IMR-90 (cell line): ENCODE measurements around the gene PROCA1. TPM values are rescaled to one million over a fixed set of nuclear protein-coding genes. Genes with fewer than 3 reads are reported as not detected.

ENCODE experiments used
- ATAC-seq: fragments of 200-7000 bp; cut with Tn5 transposase; 2 replicates; pipeline ENCODE4 v1.9.1; 2020; ENCODE audit warnings: low read depth, mild to moderate bottlenecking, moderate library complexity
- BruUV-seq: library from RNA; stranded (reverse); fragments of 400-500 nt; replicated peaks from 2 replicates; lab custom pipeline; 2021; lab: Mats Ljungman, UMichigan
- CTCF ChIA-PET: fragments of 300-600 bp; formaldehyde crosslinking; extraction: SDS; loops from one replicate; lab custom pipeline; 2021; ENCODE audit warnings: antibody characterized with exemption; lab: Yijun Ruan, JAX
- POLR2A ChIA-PET: fragments of 300-600 bp; sonication (Branson Sonifier 250); formaldehyde crosslinking; loops from one replicate; lab custom pipeline; 2022; ENCODE audit warnings: antibody characterized with exemption; ENCODE audit not compliant: unreplicated experiment; lab: Charles Lee
- DNase-seq: peaks from one replicate; pipeline ENCODE4 v3.0.0; 2013
- H2AFZ ChIP-seq: replicated peaks from 2 replicates; pipeline ENCODE3; 2013; ENCODE audit warnings: low read length, mild to moderate bottlenecking; ENCODE audit not compliant: poor library complexity
- H2AK5ac ChIP-seq: 2 replicates; pipeline ENCODE4 v1.6.1; 2013; ENCODE audit warnings: low read depth, low read length, inconsistent platforms
- H2AK9ac ChIP-seq: replicated peaks from 2 replicates; pipeline ENCODE3; 2013; ENCODE audit warnings: mild to moderate bottlenecking, low read depth, low read length, moderate library complexity; ENCODE audit not compliant: poor library complexity
- H2BK120ac ChIP-seq: 2 replicates; pipeline ENCODE4 v1.6.1; 2013; ENCODE audit warnings: low read depth, low read length, inconsistent platforms
- H2BK15ac ChIP-seq: 3 replicates; pipeline ENCODE4 v1.6.1; 2013; ENCODE audit warnings: low read depth, low read length, inconsistent platforms
- H2BK20ac ChIP-seq: 2 replicates; pipeline ENCODE4 v1.6.1; 2013; ENCODE audit warnings: low read depth, mild to moderate bottlenecking, inconsistent platforms, low read length, moderate library complexity
- H2BK5ac ChIP-seq: 2 replicates; pipeline ENCODE4 v1.6.1; 2013; ENCODE audit warnings: mild to moderate bottlenecking, low read depth, low read length, inconsistent platforms; ENCODE audit not compliant: poor library complexity, severe bottlenecking
- H3K14ac ChIP-seq: replicated peaks from 2 replicates; pipeline ENCODE4 v1.6.1; 2013; ENCODE audit warnings: low read depth, low read length, inconsistent platforms
- H3K18ac ChIP-seq: 2 replicates; pipeline ENCODE4 v1.6.1; 2013; ENCODE audit warnings: low read depth, low read length, control low read depth
- H3K23ac ChIP-seq: 2 replicates; pipeline ENCODE4 v1.6.1; 2013; ENCODE audit warnings: low read depth, low read length, inconsistent platforms
- H3K27ac ChIP-seq: 2 replicates; pipeline ENCODE4 v1.5.1; 2013; ENCODE audit warnings: mild to moderate bottlenecking, control low read depth, low read length; ENCODE audit not compliant: insufficient read depth
- H3K27me3 ChIP-seq: 2 replicates; pipeline ENCODE4 v1.6.1; 2013; ENCODE audit warnings: low read length; ENCODE audit not compliant: control insufficient read depth, insufficient read depth
- H3K36me3 ChIP-seq: 2 replicates; pipeline ENCODE4 v1.6.1; 2013; ENCODE audit warnings: low read length, mixed read lengths; ENCODE audit not compliant: control insufficient read depth, insufficient read depth
- H3K4ac ChIP-seq: 2 replicates; pipeline ENCODE4 v1.6.1; 2013; ENCODE audit warnings: low read depth, low read length, inconsistent platforms
- H3K4me1 ChIP-seq: 2 replicates; pipeline ENCODE4 v1.6.1; 2013; ENCODE audit warnings: low read length, mixed read lengths; ENCODE audit not compliant: control insufficient read depth, insufficient read depth
- H3K4me2 ChIP-seq: 2 replicates; pipeline ENCODE4 v1.6.1; 2013; ENCODE audit warnings: low read depth, mild to moderate bottlenecking, control low read depth, low read length, moderate library complexity
- H3K4me3 ChIP-seq: 2 replicates; pipeline ENCODE4 v1.5.1; 2013; ENCODE audit warnings: low read depth, mild to moderate bottlenecking, control low read depth, low read length, moderate library complexity; ENCODE audit not compliant: insufficient read depth
- H3K56ac ChIP-seq: 2 replicates; pipeline ENCODE4 v1.6.1; 2013; ENCODE audit warnings: low read length, inconsistent platforms; ENCODE audit not compliant: insufficient read depth; ENCODE audit errors: extremely low read depth
- H3K79me1 ChIP-seq, 2 experiments: 2 replicates each; pipeline ENCODE4 v1.6.1; 2013; ENCODE audit warnings: low read length in 2 of 2, inconsistent platforms in 1 of 2, low read depth in 1 of 2
- H3K9ac ChIP-seq: 2 replicates; pipeline ENCODE4 v1.6.1; 2013; ENCODE audit warnings: low read depth, low read length, control low read depth
- H3K9me1 ChIP-seq: 2 replicates; pipeline ENCODE4 v1.6.1; 2013; ENCODE audit warnings: low read length, inconsistent platforms; ENCODE audit not compliant: insufficient read depth
- H3K9me3 ChIP-seq: 2 replicates; pipeline ENCODE4 v1.6.1; 2013; ENCODE audit warnings: low read length; ENCODE audit not compliant: control insufficient read depth, insufficient read depth
- H4K20me1 ChIP-seq: 2 replicates; pipeline ENCODE4 v1.6.1; 2013; ENCODE audit warnings: low read length, inconsistent platforms; ENCODE audit not compliant: insufficient read depth
- H4K5ac ChIP-seq: 2 replicates; pipeline ENCODE4 v1.6.1; 2013; ENCODE audit warnings: mild to moderate bottlenecking, low read depth, low read length, control low read depth
- H4K8ac ChIP-seq, 2 experiments: 2 replicates each; pipeline ENCODE4 v1.6.1; 2013; ENCODE audit warnings: low read depth in 2 of 2, low read length in 2 of 2, control low read depth in 1 of 2, inconsistent platforms in 1 of 2
- H4K91ac ChIP-seq: 2 replicates; pipeline ENCODE4 v1.6.1; 2013; ENCODE audit warnings: low read depth, low read length, inconsistent platforms; ENCODE audit not compliant: insufficient read depth
- CEBPB ChIP-seq: IDR thresholded peaks from 2 replicates; pipeline ENCODE4 v1.6.1; 2012; ENCODE audit warnings: low read depth, low read length, improper control_type of control experiment
- CHD1 ChIP-seq: IDR thresholded peaks from 2 replicates; pipeline ENCODE4 v1.6.1; 2012; ENCODE audit warnings: low read depth, low read length, improper control_type of control experiment
- CTCF ChIP-seq: conservative IDR thresholded peaks from 2 replicates; pipeline ENCODE4 v1.5.1; 2012; ENCODE audit warnings: mild to moderate bottlenecking, low read depth, low read length, improper control_type of control experiment
- ELK1 ChIP-seq: fragments of 150-350 bp; IDR thresholded peaks from 2 replicates; pipeline ENCODE4 v1.6.1; 2016; ENCODE audit warnings: low read depth, mild to moderate bottlenecking, low read length, moderate library complexity, borderline replicate concordance
- MAFK ChIP-seq: IDR thresholded peaks from 2 replicates; pipeline ENCODE4 v1.6.1; 2012; ENCODE audit warnings: low read depth, low read length, improper control_type of control experiment
- MAZ ChIP-seq: IDR thresholded peaks from 2 replicates; pipeline ENCODE4 v1.6.1; 2012; ENCODE audit warnings: low read depth, mild to moderate bottlenecking, low read length, improper control_type of control experiment, moderate library complexity, borderline replicate concordance
- MXI1 ChIP-seq: IDR thresholded peaks from 2 replicates; pipeline ENCODE4 v1.6.1; 2012; ENCODE audit warnings: low read depth, mild to moderate bottlenecking, low read length, moderate library complexity, borderline replicate concordance
- POLR2A ChIP-seq: IDR thresholded peaks from 2 replicates; pipeline ENCODE4 v1.6.1; 2012; ENCODE audit warnings: mild to moderate bottlenecking, low read depth, low read length
- RAD21 ChIP-seq: IDR thresholded peaks from 2 replicates; pipeline ENCODE4 v1.6.1; 2012; ENCODE audit warnings: low read length, improper control_type of control experiment
- RCOR1 ChIP-seq: IDR thresholded peaks from 2 replicates; pipeline ENCODE4 v1.6.1; 2012; ENCODE audit warnings: mild to moderate bottlenecking, low read length, improper control_type of control experiment; ENCODE audit not compliant: insufficient replicate concordance
- SMC3 ChIP-seq: fragments of 150-350 bp; IDR thresholded peaks from 2 replicates; pipeline ENCODE4 v1.6.1; 2016; ENCODE audit warnings: low read depth, mild to moderate bottlenecking, antibody characterized with exemption, low read length, moderate library complexity
- USF2 ChIP-seq: fragments of 150-350 bp; IDR thresholded peaks from 2 replicates; pipeline ENCODE4 v1.6.1; 2017; ENCODE audit warnings: mild to moderate bottlenecking, antibody characterized with exemption, low read length, low read depth
- WGBS, 2 experiments: methylation state at CpG; one replicate each; pipeline versions ENCODE4 v1.1.5 to v1.1.7; 2013; ENCODE audit warnings: missing lambda C conversion rate in 2 of 2; ENCODE audit not compliant: insufficient read length in 1 of 2; ENCODE audit errors: extremely low coverage in 2 of 2; 5-methylcytosine and 5-hydroxymethylcytosine counted together
- dilution Hi-C: fragments of 300-500 bp; cut with HindIII; formaldehyde crosslinking; loops from one replicate; pipeline ENCODE4 v1.14.3; 2018; ENCODE audit warnings: low sequenced_read_pairs; ENCODE audit not compliant: unreplicated experiment
- in situ Hi-C: fragments of 300-500 bp; cut with MboI; formaldehyde crosslinking; loops from 3 replicates; pipeline ENCODE4 v1.14.3; 2019; ENCODE audit warnings: low sequenced_read_pairs, inconsistent platforms, mixed read lengths
- intact Hi-C: fragments of 100-400 bp; cut with micrococcal nuclease; formaldehyde crosslinking; loops from 2 replicates; pipeline ENCODE4 v1.10.0; 2022
- polyA plus RNA-seq, 3 experiments: library from polyadenylated mRNA; depleted of rRNA; stranded (reverse); fragments of >200 nt; gene quantifications; 2 replicates each; pipeline ENCODE4 v1.2.3, GENCODE V29; 2012; ENCODE audit warnings: low replicate concordance in 1 of 3
- total RNA-seq: library from RNA; depleted of rRNA; stranded (reverse); fragments of >200 nt; gene quantifications from 2 replicates; pipeline ENCODE4 v1.2.3, GENCODE V29; 2012

The PROCA1 gene
- total and polyA plus RNA-seq, 2 of the 4 experiments (the other 2 are of a cell fraction) = 0.36 to 1.7 TPM

GRCh38 chr17:28710861-28711722 is 596 bp downstream of the PROCA1 start:
- H3K9me1 ChIP-seq = peaks cover 24% of the 10 kb centered on the region
- H2AFZ ChIP-seq = peak overlapping the region; percentile 90
- peak overlapping the region; percentile 97 for H3K27ac ChIP-seq
- H3K4me3 ChIP-seq = peak overlapping the region; percentile 65
- H4K5ac ChIP-seq = peak overlapping the region; percentile 83
- DNase-seq (peak; percentile 85), ATAC-seq (peak; percentile 95)
- H3K36me3 ChIP-seq = peaks cover 35% of the 10 kb centered on the region
- in situ Hi-C loops (no loop called here), dilution Hi-C loops (no loop called here), intact Hi-C loops (loop anchor here (2.0 kb wide), 1 partner anchor 66 kb away; the partner anchor contains the start of gene BLTP2)
- H4K20me1 ChIP-seq = peaks cover 18% of the 10 kb centered on the region; the same call in 1 of the 2 replicates
- H2BK120ac ChIP-seq = peak overlapping the region; percentile 36
- peak overlapping the region; percentile 97 for H3K56ac ChIP-seq
- peak overlapping the region; percentile 86 for H2BK5ac ChIP-seq
- ChIA-PET CTCF (interaction anchor here (0.6 to 1.7 kb wide), 2 partner anchors 16 to 39 kb away, joined by 3 to 9 read pairs; partner anchors contain the start of gene TLCD1), POLR2A (interaction anchor here (0.6 to 1.5 kb wide), 5 partner anchors 8 to 43 kb away, joined by 3 to 6 read pairs (median 3); partner anchors contain the start of gene RPL23A)
- H2AK5ac ChIP-seq = peak overlapping the region; percentile 98
- H4K8ac ChIP-seq = peak overlapping the region; percentile 82 to 87
- H3K23ac ChIP-seq = peak overlapping the region; percentile 87
- peak overlapping the region; percentile 95 for H3K14ac ChIP-seq
- BruUV-seq = no TSS peak
- H3K9me3 ChIP-seq = no peaks in the 10 kb centered on the region
- H3K18ac ChIP-seq = peak overlapping the region; percentile 81
- no peaks in the 10 kb centered on the region for H3K27me3 ChIP-seq
- peak overlapping the region; percentile 97 for H3K4me2 ChIP-seq
- H4K91ac ChIP-seq = peak overlapping the region; percentile 91
- peak overlapping the region; percentile 89 for H3K9ac ChIP-seq
- H2BK15ac ChIP-seq = no peak overlapping the region
- peaks cover 6 to 46% of the 10 kb centered on the region in 2 experiments; a peak in 3 of 4 replicates for H3K79me1 ChIP-seq
- no peak overlapping the region for H2BK20ac ChIP-seq
- no peak for TF ChIP-seq SMC3
- no peak for TF ChIP-seq ELK1
- peak; percentile 8; the same call in 1 of the 2 replicates for TF ChIP-seq MAZ
- TF ChIP-seq CHD1 = no peak
- no peak for TF ChIP-seq RAD21
- peak; percentile 85 for TF ChIP-seq MXI1
- no peak for TF ChIP-seq CEBPB
- TF ChIP-seq MAFK = no peak
- TF ChIP-seq USF2 = no peak
- TF ChIP-seq CTCF = no peak
- peak; percentile 84 for TF ChIP-seq POLR2A
- TF ChIP-seq RCOR1 = no peak
- H3K4me1 ChIP-seq = peaks cover 12% of the 10 kb centered on the region
- peak overlapping the region; percentile 93 for H3K4ac ChIP-seq
- H2AK9ac ChIP-seq = peak overlapping the region; percentile 93
- WGBS, 2 experiments = 1% methylated on average over 38 of the region's 74 CpGs; no CpG with 5 or more reads in 1 of the 2 experiments
